Activated T-helper 1 cell treated with anti-CD3 and anti-CD28 coated beads, Interleukin-2, amount 50 U/mL, for 16 hours (primary cell): ENCODE measurements around the gene CCDC117.
"Not testable (repeated sequence)": the region's sequence is repeated elsewhere in the genome, so short reads cannot be mapped to it uniquely, and the experiment has no call there.

Source experiments
- DNase-seq, 2 donors: peaks; one replicate each; pipeline ENCODE4 v3.0.0-alpha.2; 2020; ENCODE audit warnings: low read depth in 1 of 2, low spot score in 1 of 2

CCDC117 gene, protein sequence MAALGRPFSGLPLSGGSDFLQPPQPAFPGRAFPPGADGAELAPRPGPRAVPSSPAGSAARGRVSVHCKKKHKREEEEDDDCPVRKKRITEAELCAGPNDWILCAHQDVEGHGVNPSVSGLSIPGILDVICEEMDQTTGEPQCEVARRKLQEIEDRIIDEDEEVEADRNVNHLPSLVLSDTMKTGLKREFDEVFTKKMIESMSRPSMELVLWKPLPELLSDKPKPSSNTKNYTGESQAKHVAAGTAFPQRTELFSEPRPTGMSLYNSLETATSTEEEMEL

DNA sequence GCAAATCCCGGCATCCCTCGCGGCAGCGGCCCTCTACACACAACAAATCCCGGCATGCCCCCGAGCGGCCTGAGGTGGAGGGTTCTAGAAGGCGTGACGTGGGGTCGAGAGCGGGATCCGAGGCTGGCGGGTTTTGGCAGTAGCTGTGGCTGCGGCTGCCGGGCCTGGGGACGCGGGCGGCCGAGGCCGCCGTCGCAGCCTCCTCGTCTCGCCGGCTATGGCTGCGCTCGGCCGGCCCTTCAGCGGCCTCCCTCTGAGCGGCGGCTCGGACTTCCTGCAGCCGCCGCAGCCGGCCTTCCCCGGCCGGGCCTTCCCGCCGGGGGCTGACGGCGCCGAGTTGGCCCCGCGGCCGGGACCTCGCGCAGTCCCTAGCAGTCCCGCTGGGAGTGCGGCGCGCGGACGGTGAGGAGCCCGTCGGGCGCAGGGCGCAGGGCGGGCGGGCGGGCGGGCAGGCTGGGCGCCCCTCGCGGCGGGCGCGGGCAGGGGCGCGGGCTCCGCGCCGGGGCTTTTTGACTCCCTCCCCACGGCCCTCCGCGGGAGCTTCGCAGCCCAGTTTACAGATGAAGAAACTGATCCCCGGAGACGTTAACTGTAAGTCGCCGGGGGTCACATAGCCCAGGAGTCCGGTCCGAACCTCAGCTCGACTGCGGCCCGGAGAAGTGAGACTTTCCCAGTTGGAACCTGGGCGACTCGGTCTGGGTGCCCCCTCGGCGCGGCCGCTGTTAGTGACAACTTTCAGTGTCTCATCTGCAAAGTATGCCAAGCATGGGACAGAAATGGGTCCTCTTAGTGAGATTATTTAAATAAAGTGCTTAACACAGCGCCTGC is at the start of gene CCDC117:
Gene CCDC117, plus strand, starts transcription at position 63 of the 828 bp plus-strand sequence. Its CDS starts 155 bp downstream, at position 218.
- peak; percentile 83 to 85 for DNase-seq

DNA sequence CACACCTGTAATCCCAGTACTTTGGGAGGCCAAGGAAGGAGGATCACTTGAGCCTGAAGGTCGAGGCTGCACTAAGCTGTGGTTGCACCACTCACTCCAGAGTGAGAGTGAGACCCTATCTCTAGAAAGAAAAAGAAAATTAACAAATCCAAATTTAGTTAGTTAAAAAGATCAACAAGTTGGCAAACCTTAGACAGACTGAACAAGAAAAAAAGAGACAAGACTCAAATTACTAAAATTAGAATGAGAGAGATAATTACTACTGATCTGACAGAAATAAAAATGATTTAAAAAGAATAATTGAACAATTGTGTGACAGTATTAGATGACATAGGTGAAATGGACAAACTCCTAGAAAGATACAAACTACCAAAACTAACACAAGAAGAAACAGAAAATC is 44.5 kb upstream of the CCDC117 start:
- DNase-seq = no peak

DNA sequence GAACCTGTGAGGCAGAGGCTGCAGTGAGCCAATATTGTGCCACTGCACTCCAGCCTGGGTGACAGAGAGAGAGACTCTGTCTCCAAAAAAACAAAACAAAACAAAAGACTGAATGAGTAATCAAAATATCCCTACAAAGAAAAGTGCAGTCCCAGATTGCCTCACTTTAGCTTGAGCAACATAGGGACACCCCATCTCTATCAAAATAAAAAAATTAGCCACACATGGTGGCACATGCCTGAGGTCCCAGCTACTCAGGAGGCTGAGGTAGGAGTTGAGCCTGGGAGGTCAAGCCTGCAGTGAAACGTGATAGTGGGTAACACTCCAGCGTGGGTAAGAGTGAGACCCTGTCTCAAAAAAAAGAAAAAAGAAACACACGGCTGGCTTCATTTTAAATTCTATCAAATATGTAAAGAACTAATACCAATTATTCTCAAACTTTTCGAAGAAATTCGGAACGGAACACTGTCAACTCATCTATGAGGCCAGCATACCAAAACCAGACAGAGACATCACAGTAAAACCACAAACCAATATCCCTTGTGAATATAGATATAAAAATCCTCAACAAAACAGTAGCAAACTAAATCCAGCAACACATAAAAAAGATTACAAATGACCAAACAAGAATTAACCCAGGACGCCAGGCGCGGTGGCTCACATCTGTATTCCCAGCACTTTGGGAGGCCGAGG is 43.7 kb upstream of the CCDC117 start:
- no peak for DNase-seq

DNA sequence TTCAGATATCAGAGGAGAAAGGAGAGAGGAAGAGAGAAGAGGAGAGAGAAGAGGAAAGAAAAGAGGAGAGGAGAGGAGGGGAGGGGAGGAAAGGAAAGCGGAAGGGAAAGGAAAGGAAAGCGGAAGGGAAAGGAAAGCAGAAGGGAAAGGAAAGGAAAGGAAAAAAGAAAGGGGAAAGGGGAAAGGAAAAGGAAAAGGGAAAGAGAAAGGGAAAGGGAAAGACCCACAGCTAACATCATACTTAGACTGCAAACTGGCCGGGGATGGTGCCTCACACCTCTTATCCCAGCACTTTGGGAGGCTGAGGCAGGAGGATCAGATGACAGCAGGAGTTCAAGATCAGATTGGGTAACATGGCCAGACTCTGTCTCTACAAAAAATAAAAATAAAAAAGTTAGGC is 42.3 kb upstream of the CCDC117 start:
- no peak for DNase-seq

DNA sequence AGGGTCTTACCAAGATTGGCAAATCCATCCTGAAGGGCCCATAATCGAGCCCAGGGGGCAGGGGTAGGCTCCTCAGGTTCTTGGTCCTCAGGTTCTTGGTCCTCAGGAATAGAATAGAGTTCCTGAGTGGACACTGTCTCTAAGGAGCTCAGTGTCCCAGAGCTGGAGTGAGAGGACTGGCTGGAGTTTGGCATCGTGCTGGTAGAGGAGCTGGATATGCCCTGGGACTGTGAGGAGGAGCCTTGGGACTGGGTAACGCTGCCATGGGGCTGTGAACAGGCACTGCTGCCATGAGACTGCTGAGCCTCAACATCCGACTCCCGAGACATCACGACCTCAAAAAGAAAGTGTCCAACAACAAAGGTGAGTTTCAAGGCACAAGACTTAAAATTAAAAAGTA is 38.1 kb upstream of the CCDC117 start:
- no peak for DNase-seq

DNA sequence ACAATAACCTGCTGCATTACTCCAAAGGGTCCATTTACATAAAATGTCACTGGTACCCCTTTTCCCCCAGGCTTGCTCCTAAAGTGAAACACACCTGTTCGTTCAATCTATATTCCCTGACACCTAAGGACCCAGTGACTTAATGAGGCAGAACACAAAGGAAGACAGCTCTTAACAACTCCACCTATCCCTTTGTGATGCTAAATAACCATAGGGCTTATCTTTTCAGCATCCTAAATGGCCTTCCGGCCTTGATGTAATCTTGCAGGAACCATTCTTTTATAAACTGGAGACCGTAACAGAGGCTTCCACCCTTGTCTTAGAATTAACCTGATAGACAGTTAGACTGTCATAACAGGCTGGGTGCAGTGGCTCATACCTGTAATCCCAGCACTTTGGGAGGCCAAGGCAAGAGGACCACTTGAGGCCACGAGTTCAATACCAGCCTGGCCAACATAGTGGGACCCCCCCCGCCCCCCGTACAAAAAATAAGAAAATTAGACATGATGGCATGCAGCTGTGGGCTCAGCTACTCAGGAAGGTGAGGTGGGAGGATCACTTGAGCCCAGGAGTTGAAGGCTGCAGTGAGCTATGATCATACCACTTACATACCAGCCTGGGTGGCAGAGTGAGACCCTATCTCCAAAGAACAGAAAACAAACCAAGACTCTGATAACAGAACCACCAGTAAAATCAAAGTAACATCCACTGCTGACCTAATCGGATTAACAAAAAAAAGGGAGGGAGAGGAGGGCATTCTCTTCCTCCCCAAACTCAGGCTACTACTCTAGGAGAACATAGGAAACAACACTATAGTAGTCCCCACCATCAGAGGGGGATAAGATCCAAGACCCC is 36.0 kb upstream of the CCDC117 start:
- DNase-seq = no peak

DNA sequence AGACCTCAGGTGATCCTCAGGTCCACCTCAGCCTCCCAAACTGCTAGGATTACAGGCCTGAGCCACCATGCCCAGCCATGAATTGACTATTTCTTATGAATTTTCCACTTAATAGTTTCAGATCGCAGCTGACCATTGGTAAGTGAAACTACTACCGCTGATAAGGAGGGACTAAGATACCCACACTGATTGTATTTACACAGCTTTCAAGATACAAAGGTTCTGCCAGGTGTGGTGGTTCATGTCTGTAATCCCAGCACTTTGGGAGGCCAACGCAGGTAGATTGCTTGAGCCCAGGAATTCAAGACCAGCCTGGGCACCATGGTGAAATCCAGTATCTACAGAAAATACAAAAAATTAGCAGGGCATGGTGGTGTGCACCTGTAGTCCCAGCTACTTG is 34.8 kb upstream of the CCDC117 start:
- no peak for DNase-seq

DNA sequence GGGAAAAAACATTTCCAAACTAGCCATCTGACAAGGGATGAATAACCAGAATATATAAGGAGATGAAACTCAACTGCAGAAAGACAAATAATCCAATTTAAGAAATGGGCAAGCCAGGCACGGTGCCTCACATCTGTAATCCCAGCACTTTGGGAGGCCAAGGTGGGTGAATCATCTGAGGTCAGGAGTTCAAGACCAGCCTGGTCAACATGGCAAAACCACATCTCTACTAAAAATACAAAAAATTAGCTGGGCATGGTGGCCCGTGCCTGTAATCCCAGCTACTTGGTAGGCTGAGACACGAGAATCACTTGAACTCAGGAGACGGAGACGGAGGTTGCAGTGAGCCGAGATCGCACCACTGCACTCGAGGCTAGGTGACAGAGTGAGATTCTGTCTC is 33.6 kb upstream of the CCDC117 start:
- DNase-seq = not testable (repeated sequence)

DNA sequence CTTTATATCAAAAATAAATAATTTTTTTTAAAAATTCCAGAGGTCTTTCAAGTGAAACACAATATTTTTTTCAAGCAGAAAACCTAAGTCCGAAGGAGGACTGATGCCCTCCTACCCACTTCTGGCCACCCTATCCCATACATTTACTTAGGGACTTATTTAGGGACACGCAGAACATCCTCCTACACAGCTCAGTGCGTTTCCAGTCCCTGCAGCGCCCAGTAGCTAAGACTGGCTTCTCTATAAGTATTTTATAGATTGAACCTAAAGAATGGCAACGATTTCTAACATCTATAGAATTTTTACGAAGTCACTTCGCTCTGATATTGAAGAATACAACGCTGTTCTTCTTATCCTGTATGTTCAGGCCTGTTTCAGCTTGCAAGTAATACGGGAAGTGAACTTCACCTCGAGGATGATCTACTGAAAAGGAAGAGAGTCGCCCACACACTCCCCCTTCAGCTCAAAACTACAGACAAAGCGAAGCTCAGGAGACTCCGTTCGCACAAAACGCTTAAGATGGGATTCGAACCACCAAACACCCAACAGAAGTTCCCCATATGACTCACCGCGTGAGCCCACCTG is 31.2 kb upstream of the CCDC117 start:
- no peak for DNase-seq

DNA sequence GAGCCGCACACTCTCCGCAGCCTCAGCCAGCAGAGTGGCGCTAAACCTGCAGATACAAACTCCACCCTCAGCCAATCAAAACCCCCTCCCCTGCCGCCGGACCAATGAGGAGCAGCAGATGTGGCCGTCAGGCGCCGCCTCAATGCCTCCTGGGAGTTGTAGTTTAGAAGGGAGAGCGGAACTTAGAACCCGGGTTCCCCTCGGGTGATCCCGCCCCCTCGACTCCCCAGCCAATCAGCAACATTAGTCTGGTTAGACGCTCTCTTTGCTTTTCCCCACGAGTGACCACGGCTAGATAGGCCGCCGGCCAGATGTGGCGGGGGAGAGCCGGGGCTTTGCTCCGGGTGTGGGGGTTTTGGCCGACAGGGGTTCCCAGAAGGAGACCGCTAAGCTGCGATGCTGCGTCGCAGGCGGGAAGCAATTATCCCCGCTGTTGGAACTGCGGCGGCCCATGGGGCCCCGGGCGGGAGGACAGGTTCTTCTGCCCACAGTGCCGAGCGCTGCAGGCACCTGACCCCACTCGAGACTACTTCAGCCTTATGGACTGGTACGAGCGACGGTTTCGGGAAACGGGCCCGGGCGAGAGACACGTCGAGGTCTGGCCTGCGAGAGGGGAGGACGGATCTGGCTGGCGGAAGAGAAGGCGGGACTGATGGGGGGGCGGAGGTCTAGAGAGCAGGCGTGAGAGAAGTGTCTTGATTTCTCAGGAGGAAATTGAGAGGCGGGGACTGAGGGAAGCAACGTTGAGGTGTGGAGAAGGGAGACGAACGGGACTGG is 30.5 kb upstream of the CCDC117 start, which contains the start of the genes CHEK2 and HSCB:
Gene CHEK2, minus strand, starts transcription at position 36 of the 777 bp plus-strand sequence. CDS start 7,099 bp downstream, outside the sequence.
Gene HSCB, plus strand, starts transcription at position 255 of the 777 bp plus-strand sequence. Its CDS starts 57 bp downstream, at position 312.
- peak; percentile 90 to 93 for DNase-seq

DNA sequence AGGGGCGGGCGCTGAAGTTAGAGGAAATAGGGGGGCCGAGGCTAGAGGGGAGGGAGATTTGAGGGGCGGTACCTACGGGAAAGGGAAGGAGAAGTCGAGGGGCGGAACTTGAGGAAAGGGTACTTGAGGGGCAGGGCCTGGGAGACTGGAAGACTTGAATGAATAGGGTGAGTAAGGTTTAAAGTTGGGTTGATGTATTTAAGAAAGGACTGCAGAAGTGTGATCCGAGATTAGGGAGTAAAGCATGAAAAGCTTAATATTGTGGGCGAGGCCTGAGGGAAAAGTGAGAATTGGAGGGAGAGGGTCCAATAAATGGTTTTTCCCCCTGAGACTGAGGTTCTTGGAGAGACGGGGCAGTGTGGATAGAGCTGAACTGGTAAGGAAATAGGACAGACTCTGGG is 29.9 kb upstream of the CCDC117 start:
- no peak for DNase-seq

DNA sequence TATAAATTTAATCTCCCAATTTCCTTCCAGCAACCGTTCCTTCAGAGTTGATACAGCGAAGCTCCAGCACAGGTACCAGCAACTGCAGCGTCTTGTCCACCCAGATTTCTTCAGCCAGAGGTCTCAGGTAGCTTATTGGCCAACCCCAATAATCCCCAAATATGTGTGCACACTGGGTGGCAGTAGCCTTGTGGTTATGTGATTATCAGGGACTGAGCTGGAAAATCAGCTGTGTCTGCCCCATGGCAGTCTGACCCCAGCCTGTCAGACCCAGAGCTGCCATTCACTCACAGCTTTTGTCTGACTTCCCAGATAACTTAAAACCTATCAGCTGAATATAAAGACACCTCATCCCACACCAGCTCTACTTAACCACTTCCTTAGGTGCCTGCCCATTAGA is 28.6 kb upstream of the CCDC117 start:
- DNase-seq = no peak

DNA sequence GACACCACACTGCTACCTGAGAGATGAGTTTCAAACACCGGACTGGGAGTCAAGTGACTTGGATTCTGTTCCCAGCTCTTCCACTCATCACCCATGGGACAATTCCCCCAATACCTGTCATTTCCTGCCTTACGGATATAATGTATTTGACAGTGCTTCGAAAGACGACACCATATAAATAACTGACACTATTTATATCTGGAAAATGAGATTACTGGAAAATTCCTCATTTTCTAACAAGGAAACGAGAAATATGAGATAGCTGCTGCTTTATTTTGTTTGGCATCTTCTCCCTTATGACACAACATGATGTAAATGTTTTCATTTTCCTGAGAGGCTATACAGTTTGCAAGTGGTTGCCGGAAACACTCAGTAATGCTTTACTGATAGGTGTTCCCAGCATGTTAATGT is 22.0 kb upstream of the CCDC117 start:
- DNase-seq = no peak

DNA sequence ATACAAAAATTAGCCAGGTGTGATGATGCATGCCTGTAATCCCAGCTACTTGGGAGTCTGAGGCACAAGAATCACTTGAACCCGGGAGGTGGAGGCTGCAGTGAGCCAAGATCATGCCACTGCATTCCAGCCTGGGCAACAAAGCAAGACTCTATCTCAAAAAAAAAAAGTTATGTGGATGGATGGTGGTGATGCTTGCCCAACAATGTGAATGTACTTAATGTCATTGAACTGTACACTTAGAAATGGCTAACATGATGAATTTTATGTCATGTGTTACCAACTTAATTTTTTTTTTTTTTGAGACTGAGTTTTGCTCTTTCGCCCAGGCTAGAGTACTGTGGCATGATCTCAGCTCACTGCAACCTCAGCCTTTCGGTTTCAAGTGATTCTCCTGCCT is 18.0 kb upstream of the CCDC117 start:
- not testable (repeated sequence) for DNase-seq

DNA sequence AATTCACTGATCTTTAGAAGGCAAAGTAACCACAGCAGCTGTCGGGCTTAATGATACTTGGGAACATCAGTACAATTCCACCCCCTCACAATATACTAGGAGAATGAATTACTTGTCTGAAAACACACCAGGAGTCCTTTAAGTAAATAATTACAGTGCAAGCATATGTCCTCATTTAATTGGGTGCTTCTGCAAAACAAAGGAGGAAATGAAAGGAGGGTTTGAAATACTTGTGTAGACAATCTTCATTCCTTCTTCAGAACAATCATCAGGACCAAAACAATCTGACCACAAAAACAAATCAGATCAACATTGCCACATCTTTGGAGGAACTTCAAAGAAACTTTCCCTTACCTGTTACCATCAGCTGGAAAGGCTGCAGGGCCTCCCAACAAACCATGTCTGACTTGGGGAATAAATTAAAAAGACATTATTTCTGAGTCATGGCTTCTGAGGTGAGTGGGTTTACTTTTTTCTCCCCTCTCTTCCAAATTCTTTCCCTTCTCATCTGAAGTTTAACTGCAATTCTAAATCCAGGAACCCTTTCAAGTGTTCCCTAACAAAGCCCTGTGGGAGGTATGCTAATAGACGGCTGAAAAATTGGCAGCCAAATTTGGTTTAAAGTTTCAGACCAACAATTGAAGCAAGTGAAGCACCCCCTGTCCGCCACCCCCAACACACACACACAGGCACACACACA is 12.5 kb upstream of the CCDC117 start:
- DNase-seq = no peak

DNA sequence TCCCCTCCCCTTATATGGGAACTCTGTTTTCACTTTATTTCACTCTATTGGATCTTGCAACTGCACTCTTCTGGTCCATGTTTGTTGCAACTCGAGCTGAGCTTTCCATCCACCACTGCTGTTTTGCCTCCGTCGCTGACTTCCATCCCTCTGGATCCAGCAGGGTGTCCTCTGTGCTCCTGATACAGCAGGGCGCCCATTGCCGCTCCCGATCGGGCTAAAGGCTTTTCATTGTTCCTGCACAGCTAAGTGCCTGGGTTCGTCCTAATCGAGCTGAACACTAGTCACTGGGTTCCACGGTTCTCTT is 11.1 kb upstream of the CCDC117 start:
- DNase-seq = no peak

DNA sequence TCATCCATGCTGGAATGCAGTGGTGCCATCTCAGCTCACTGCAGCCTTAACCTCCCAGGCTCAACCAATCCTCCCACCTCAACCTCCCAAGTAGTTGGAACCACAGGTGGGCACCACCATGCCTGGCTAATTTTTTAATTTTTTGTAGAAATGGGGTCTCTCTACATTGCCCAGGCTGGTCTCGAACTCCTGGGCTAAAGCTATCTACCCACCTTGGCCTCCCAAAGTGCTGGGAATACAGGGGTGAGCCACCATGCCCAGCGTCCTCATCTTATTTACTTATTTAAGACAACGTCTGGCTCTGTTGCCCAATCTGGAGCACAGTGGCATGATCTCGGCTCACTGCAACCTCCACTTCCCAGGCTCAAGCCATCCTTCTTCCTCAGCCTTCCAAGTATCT is 10.5 kb upstream of the CCDC117 start:
- DNase-seq = not testable (repeated sequence)

DNA sequence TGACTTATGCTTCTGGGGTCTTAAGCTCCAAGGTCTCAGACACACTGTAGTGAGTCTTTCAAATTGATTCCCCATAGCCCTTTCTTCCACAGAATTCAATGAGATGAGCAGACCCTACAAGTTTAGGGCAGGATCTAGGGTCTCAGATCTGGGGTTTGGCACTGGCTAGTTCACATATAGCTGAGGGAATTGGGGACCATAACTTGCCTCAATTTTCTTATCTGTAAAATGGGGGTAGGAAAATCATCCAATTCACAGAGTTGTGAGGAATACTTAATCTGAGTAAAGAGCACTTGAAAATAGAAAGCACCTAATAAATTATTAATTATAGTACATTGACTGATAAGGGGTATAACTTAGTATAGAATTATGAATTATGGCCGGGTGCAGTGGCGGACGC is 5.9 kb upstream of the CCDC117 start:
- DNase-seq = no peak

DNA sequence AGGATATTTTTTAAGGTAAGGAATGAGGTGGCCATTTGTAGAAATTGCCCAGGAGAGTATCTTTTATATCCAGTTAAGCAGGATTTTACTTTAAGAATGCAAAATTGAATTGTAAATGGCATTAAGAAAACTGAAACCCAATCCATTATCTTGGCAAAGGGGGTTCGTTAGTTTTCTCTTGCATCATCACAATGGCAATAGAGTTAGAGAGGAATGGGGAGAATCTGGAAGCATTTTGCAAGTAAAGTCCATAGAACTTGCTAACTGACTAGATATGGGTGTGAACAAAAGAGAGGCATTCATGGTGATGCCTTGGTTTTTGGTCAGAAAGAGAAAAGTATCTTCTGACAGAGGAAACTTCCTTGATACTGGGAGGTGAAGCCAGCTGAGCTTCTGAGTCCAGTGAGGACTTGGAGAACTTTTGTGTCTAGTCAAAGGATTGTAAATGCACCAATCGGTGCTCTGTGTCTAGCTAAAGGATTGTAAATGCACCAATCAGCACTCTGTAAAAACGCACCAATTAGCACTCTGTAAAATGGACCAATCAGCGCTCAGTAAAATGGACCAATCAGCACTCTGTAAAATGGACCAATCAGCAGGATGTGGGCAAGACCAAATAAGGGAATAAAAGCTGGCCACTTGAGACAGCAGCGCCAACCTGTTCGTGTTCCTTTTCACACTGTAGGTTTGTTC is 3.6 kb upstream of the CCDC117 start:
- no peak for DNase-seq
